ENCODE results near the gene MYOM1.
A peak's percentile ranks its signal among the peaks of the same experiment; 100 is the strongest.

The MYOM1 gene

GRCh38 chr18:3153107-3153704 lies 66.6 kb downstream of the MYOM1 start:
- DNase-seq (ENCODE audit: low read depth in 1 of 2, low spot score in 1 of 2), result no peak

- no peak for DNase-seq (ENCODE audit: low read depth in 1 of 2, low spot score in 1 of 2)
Measured at GRCh38 chr18:3152294-3152693, 67.5 kb downstream of the MYOM1 start.

DNA sequence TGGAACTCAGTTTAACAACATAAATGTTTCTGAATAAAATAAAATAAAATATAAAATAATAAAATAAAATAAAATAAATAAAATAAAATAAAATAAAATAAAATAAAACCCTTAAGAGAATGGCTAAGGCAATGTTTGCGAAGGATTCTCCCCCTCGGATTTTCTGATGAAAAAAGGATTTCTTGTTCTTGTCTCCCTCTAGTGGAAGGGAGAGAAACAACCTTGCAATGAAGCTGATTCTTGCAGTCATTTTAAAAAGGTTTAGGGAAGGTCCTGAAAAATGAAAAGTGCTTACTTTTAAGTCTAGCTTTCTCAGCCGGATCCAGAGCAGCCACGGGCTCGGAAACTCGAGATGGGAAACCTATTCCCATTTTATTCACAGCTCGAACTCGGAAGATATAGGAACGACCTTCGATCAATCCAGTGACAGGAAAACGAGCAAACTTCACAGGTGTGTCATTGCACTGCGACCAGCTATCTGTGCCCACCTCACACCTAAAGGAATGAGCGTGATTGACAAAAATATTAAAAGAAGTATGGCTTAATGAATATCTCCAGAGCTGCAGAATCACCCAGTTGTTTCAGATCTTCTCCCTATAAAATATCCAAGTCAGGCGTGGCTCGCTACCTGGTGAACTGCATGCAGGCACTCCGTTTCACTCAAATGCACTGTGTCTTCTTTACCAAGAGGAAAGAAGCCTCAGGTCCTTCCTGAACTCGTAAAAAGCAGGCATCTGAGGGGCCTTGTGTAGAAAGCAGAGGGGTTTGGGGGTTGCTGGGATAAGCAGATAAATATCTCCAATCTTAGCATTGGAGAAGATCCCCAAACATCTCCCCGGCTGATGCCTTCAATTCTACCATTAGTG lies 68.1 kb downstream of the MYOM1 start:
- DNase-seq (ENCODE audit: low read depth in 1 of 2, low spot score in 1 of 2), result no peak

GRCh38 chr18:3150688-3151087 lies 69.1 kb downstream of the MYOM1 start:
- DNase-seq (ENCODE audit: low read depth in 1 of 2, low spot score in 1 of 2), result no peak

GRCh38 chr18:3150274-3150673 lies 69.5 kb downstream of the MYOM1 start:
- no peak for DNase-seq (ENCODE audit: low read depth in 1 of 2, low spot score in 1 of 2)

DNA sequence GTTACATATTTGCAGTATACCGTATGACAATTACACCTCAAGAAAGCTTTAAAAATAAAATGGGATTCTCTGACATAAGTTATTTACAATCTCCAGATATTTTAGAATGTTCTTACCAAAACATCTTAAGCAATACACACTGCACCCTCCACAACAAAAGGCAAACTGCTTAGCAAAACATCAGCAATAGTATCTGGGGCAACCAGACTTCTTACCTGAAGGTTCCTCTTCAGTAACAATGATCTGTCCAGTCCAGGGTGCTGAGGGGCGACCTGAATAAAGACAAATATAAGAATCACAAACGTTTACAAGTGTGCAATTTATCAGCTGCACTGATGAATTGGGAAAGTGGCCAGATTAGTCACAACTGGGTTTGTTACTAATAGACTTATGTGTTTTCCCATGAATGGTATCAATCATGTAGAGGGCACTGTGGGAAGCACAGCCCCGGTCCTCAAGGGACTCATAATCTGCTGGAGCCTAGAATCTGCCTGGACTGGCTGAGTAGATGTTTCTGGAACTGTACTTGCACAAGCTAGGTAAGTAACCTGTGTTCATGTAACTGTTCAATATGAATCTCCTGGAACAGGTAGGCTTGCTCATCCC lies 70.7 kb downstream of the MYOM1 start:
- no peak for DNase-seq (ENCODE audit: low read depth in 1 of 2, low spot score in 1 of 2)

- DNase-seq (ENCODE audit: low read depth in 1 of 2, low spot score in 1 of 2), result no peak
Measured at GRCh38 chr18:3147935-3148554, 71.7 kb downstream of the MYOM1 start.

DNA sequence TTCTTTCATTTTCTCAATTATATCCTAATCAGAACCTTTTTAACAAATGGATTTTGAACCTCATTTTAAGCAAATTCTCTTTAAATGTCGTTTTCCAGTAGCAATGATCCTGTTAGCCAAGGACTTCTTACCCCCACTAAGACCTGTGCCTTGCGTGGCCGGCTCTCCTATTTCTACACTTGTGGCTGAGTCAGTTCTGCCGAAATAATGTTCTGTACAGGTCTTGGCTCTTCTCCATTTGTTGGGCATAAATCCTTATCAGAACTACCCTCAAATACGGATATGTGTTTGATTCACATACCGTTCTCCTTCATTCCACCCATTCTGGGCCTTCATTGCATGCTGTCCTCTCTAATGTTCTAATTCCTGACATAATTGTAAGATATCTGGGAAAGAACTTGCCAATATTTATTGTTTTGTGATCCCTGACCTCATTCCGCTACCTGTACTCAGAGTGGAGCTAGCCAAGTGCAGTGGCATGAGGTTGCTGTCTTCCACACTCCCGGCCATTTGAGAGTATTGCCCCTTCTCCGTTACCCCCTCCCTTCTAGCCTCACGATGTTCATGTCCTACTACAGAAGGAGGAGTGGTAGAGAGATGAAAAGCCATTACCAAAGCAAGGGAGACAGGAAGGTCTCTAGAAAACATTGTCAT lies 78.7 kb downstream of the MYOM1 start:
- DNase-seq (ENCODE audit: low read depth in 1 of 2, low spot score in 1 of 2), result no peak

DNA sequence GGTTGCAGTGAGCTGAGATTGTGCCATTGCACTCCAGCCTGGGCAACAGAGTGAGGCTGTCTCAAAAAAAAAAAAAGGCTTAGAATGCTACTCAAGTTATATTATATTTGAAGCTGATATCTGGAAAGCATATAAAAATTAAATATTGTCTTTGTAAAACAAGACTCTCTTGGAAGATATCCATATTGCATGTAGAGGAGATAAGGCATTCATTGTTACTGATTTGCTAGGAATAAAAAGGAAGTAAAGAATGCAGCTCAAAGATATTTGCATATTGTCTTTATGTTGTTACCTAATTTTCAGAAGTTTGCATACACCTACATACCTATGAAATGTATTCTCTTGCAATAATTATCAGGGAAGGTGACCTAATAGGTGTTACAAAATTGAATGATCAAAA lies 79.4 kb downstream of the MYOM1 start:
- no peak for DNase-seq (ENCODE audit: low read depth in 1 of 2, low spot score in 1 of 2)

DNA sequence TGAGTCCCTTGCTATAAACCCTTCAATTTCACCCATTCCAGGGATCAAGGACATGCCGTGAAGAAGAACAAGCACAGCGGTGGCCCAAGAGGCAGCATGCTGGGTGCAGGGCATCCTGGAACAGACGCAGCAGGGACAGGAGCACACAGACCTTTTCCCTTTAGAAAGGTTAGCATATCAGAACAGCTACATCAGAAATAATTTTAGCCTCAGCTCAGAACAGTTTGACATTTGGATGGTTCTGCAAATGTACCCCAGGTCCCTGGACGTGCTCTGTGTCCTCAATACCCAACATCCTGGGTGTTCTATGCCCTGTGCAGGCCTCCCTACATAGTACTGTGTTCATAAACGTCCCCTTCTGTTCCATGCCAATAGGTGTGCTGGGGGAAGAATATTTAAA lies 80.4 kb downstream of the MYOM1 start:
- DNase-seq (ENCODE audit: low read depth in 1 of 2, low spot score in 1 of 2), result no peak

- no peak for DNase-seq (ENCODE audit: low read depth in 1 of 2, low spot score in 1 of 2)
Measured at GRCh38 chr18:3138274-3138975, 81.3 kb downstream of the MYOM1 start.

DNA sequence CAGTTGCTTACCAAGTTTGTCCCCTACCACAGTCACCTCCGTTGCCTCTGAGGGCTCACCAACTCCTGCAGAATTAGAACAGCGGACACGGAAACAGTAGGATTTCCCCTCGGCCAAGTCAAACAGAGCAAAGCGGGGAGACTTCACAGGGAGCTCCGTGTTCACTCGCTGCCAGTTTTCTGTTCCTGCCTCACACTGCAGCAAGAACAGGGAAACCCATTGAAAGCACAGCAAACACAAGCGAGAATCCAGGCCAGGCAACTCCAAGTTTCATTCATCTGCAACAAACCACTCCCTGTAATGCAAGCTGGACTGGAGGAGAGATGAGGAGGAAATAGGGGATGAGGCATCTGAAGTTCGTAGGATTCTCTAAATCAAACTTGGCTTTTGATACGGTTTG lies 84.2 kb downstream of the MYOM1 start:
- DNase-seq (ENCODE audit: low read depth in 1 of 2, low spot score in 1 of 2), result no peak

- no peak for DNase-seq (ENCODE audit: low read depth in 1 of 2, low spot score in 1 of 2)
Measured at GRCh38 chr18:3132700-3133099, 87.1 kb downstream of the MYOM1 start.

DNA sequence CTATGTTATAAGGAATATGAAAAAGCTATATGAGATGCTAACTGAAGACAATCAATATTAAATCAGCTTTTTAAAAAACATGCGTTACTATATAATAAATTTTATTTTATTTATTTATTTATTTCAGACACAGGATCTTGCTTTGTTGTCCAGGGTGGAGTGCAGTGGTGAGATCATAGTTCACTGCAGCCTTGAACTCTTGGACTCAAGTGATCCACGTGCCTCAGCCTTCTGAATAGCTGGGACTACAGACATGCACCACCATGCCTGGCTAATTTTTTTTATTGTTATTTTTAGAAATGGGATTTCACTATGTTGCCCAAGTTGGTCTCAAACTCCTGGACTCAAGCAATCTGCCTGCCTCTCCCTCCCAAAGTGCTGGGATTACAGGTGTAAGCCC lies 89.4 kb downstream of the MYOM1 start:
- no peak for DNase-seq (ENCODE audit: low read depth in 1 of 2, low spot score in 1 of 2)

- DNase-seq (ENCODE audit: low read depth in 1 of 2, low spot score in 1 of 2), result peak; percentile 56 to 71
Measured at GRCh38 chr18:3129053-3129864, 90.5 kb downstream of the MYOM1 start.

GRCh38 chr18:3126457-3127097 lies 93.2 kb downstream of the MYOM1 start:
- DNase-seq (ENCODE audit: low read depth in 1 of 2, low spot score in 1 of 2), result no peak

GRCh38 chr18:3124822-3125221 lies 94.9 kb downstream of the MYOM1 start:
- DNase-seq (ENCODE audit: low read depth in 1 of 2, low spot score in 1 of 2), result no peak

DNA sequence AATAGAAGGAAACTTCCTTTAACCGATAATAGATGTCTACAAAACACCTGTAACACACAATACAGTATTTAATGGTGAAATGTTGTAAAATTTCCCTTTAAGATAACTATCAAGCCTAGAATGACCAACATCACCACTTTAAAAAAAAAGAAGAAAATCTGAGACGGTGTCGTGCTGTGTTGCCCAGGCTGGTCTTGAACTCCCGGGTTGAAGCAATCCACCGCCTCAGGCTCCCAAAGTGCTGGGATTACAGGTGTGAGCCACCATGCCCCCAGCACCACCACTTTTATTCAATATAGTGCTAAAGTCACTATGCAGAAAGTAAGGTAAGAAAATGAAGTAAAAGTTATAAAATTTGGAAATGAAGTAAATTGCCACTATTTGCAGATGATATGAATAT lies 96.9 kb downstream of the MYOM1 start:
- DNase-seq (ENCODE audit: low read depth in 1 of 2, low spot score in 1 of 2), result no peak

- DNase-seq (ENCODE audit: low read depth in 1 of 2, low spot score in 1 of 2), result no peak
Measured at GRCh38 chr18:3121259-3121658, 98.5 kb downstream of the MYOM1 start.
